SH-SY5Y (cell line): ENCODE measurements around the gene RNF44.

Source experiments
- GATA2 ChIP-seq: IDR thresholded peaks from 2 replicates; pipeline ENCODE4 v1.6.1; 2011; ENCODE audit warnings: mild to moderate bottlenecking, low read depth, low read length
- GATA3 ChIP-seq: IDR thresholded peaks from 2 replicates; pipeline ENCODE4 v1.6.1; 2011; ENCODE audit warnings: low read depth, mild to moderate bottlenecking, low read length, moderate library complexity

DNA sequence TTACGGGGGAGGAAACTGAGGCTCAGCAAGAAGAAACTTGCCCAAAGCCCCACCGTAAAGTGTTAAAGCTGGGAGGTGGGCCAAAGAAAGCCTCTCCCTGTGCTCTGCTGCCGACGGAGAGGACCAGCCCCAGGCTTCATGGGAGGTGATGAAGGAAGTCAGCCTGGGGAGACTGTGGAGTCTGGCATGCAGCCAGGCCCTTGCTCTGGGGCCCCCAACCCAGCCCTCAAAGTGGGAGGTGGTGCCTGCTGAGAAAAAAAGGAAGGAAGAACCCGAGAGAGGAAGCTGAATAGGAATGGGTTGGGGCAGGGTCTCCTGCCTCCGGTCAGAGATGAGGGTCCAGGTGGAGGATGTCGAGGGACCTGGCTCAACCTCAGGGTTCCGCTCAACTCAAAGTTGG lies 3.8 kb downstream of the RNF44 start:
- TF ChIP-seq GATA2: no peak
- TF ChIP-seq GATA3: no peak
